HG02973 (cell line): ENCODE results near the gene BARX2.
A peak's percentile ranks its signal among the peaks of the same experiment; 100 is the strongest.

Experiments
- ATAC-seq: cut with Tn5 transposase; IDR thresholded peaks from one replicate; pipeline ENCODE4 v1.9.1; 2021; ENCODE audit warnings: moderate library complexity; ENCODE audit not compliant: unreplicated experiment

The BARX2 gene

GRCh38 chr11:129396454-129396853, 20.8 kb downstream of the BARX2 start:
- no peak for ATAC-seq

- ATAC-seq: no peak
These were observed 26.8 kb downstream of the BARX2 start for GRCh38 chr11:129402206-129403171.

GRCh38 chr11:129404731-129405130, 29.1 kb downstream of the BARX2 start:
- ATAC-seq: no peak

GRCh38 chr11:129408865-129409444, 33.3 kb downstream of the BARX2 start:
- no peak for ATAC-seq

- no peak for ATAC-seq
These were observed 34.8 kb downstream of the BARX2 start for GRCh38 chr11:129410395-129410960.

- no peak for ATAC-seq
These were observed 36.8 kb downstream of the BARX2 start for GRCh38 chr11:129412494-129412893.

GRCh38 chr11:129414144-129414872, 38.7 kb downstream of the BARX2 start:
- no peak for ATAC-seq

GRCh38 chr11:129416080-129416820, 40.6 kb downstream of the BARX2 start:
- no peak for ATAC-seq

GRCh38 chr11:129417458-129417857, 41.8 kb downstream of the BARX2 start:
- peak; percentile 29 for ATAC-seq

- ATAC-seq: peak; percentile 81
These were observed 42.4 kb downstream of the BARX2 start for GRCh38 chr11:129418039-129418438.

GRCh38 chr11:129419386-129419785, 43.7 kb downstream of the BARX2 start:
- ATAC-seq: no peak

- no peak for ATAC-seq
These were observed 47.8 kb downstream of the BARX2 start for GRCh38 chr11:129423426-129423825.

GRCh38 chr11:129425214-129425613, 49.6 kb downstream of the BARX2 start:
- no peak for ATAC-seq

GRCh38 chr11:129426038-129426437, 50.4 kb downstream of the BARX2 start:
- ATAC-seq: no peak

- ATAC-seq: no peak
These were observed 51.1 kb downstream of the BARX2 start for GRCh38 chr11:129426776-129427175.

- ATAC-seq: no peak
These were observed 51.7 kb downstream of the BARX2 start for GRCh38 chr11:129427376-129427775.

- ATAC-seq: no peak
These were observed 52.3 kb downstream of the BARX2 start for GRCh38 chr11:129427816-129428406.

GRCh38 chr11:129428557-129428956, 52.9 kb downstream of the BARX2 start:
- ATAC-seq: no peak

GRCh38 chr11:129434641-129435498, 59.2 kb downstream of the BARX2 start:
- no peak for ATAC-seq
